ENCODE measurements around the gene UQCRQ. TPM values are rescaled to one million over a fixed set of nuclear protein-coding genes. Genes with fewer than 3 reads are reported as not detected.

Gene UQCRQ
- total and polyA plus RNA-seq, 4 donors: 62.5 to 2,326 (median 326) TPM

- H3K9ac ChIP-seq (ENCODE audit: low read depth in 1 of 2, low read length in 2 of 2): no peak overlapping the region
- WGBS: 85% methylated on average over 2 of the region's 2 CpGs
- H3K9me3 ChIP-seq (ENCODE audit: control insufficient read depth in 4 of 4, low read length in 3 of 4): no peaks in the 10 kb centered on the region
- H3K27me3 ChIP-seq (ENCODE audit: control insufficient read depth in 4 of 4, insufficient read depth in 4 of 4, low read length in 3 of 4): no peaks in the 10 kb centered on the region
- H3K27ac ChIP-seq (ENCODE audit: low read depth in 1 of 2, low read length in 2 of 2): peak overlapping the region; percentile 2 to 34
- peaks cover 0 to 8% (median 4%) of the 10 kb centered on the region in 4 donors for H3K4me1 ChIP-seq (ENCODE audit: control insufficient read depth in 4 of 4, insufficient read depth in 4 of 4, low read length in 3 of 4)
- no peak overlapping the region for H3K4me3 ChIP-seq (ENCODE audit: low read depth in 1 of 3, low read length in 3 of 3)
- no peak for TF ChIP-seq JUND (IDR thresholded peaks at IDR 0.05)
- TF ChIP-seq, protein P1, sequence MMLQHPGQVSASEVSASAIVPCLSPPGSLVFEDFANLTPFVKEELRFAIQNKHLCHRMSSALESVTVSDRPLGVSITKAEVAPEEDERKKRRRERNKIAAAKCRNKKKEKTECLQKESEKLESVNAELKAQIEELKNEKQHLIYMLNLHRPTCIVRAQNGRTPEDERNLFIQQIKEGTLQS (IDR thresholded peaks at IDR 0.05): no peak
- TF ChIP-seq, protein P2, sequence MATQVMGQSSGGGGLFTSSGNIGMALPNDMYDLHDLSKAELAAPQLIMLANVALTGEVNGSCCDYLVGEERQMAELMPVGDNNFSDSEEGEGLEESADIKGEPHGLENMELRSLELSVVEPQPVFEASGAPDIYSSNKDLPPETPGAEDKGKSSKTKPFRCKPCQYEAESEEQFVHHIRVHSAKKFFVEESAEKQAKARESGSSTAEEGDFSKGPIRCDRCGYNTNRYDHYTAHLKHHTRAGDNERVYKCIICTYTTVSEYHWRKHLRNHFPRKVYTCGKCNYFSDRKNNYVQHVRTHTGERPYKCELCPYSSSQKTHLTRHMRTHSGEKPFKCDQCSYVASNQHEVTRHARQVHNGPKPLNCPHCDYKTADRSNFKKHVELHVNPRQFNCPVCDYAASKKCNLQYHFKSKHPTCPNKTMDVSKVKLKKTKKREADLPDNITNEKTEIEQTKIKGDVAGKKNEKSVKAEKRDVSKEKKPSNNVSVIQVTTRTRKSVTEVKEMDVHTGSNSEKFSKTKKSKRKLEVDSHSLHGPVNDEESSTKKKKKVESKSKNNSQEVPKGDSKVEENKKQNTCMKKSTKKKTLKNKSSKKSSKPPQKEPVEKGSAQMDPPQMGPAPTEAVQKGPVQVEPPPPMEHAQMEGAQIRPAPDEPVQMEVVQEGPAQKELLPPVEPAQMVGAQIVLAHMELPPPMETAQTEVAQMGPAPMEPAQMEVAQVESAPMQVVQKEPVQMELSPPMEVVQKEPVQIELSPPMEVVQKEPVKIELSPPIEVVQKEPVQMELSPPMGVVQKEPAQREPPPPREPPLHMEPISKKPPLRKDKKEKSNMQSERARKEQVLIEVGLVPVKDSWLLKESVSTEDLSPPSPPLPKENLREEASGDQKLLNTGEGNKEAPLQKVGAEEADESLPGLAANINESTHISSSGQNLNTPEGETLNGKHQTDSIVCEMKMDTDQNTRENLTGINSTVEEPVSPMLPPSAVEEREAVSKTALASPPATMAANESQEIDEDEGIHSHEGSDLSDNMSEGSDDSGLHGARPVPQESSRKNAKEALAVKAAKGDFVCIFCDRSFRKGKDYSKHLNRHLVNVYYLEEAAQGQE (IDR thresholded peaks at IDR 0.05): no peak
- no peak for DNase-seq (ENCODE audit: low spot score)
- peaks cover under 1 to 19% (median 6%) of the 10 kb centered on the region in 4 donors for H3K36me3 ChIP-seq (ENCODE audit: control insufficient read depth in 4 of 4, insufficient read depth in 3 of 4, low read depth in 1 of 4, low read length in 3 of 4)
Observed at GRCh38 chr5:132907161-132907560, 40.7 kb downstream of the UQCRQ start.

GRCh38 chr5:132909702-132910101, 43.3 kb downstream of the UQCRQ start:
- H3K9me3 ChIP-seq (ENCODE audit: control insufficient read depth in 4 of 4, low read length in 3 of 4): no peaks in the 10 kb centered on the region
- WGBS: 90% methylated on average over 1 of the region's 1 CpG
- H3K4me3 ChIP-seq (ENCODE audit: low read depth in 1 of 3, low read length in 3 of 3): no peak overlapping the region
- peaks cover 0 to 8% (median 4%) of the 10 kb centered on the region in 4 donors for H3K4me1 ChIP-seq (ENCODE audit: control insufficient read depth in 4 of 4, insufficient read depth in 4 of 4, low read length in 3 of 4)
- TF ChIP-seq HNF4G (IDR thresholded peaks at IDR 0.05) (no peak), CTCF (IDR thresholded peaks at IDR 0.05; ENCODE audit: low read depth, low read length, missing input control) (no peak), NR2F2 (IDR thresholded peaks at IDR 0.05) (no peak), RAD21 (IDR thresholded peaks at IDR 0.05) (no peak), GABPA (IDR thresholded peaks at IDR 0.05 in 1 of 2, conservative IDR thresholded peaks at IDR 0.05 in 1 of 2) (no peak), RXRA (IDR thresholded peaks at IDR 0.05) (no peak), EGR1 (IDR thresholded peaks at IDR 0.05; ENCODE audit: low read depth in 2 of 2) (no peak), TAF1 (conservative IDR thresholded peaks at IDR 0.05) (no peak), JUND (IDR thresholded peaks at IDR 0.05) (no peak)
- TF ChIP-seq, protein P3, sequence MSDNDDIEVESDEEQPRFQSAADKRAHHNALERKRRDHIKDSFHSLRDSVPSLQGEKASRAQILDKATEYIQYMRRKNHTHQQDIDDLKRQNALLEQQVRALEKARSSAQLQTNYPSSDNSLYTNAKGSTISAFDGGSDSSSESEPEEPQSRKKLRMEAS (IDR thresholded peaks at IDR 0.05): no peak
- no peak overlapping the region for H3K27ac ChIP-seq (ENCODE audit: low read depth in 1 of 2, low read length in 2 of 2)
- H3K36me3 ChIP-seq (ENCODE audit: control insufficient read depth in 4 of 4, insufficient read depth in 3 of 4, low read depth in 1 of 4, low read length in 3 of 4): peaks cover 5 to 18% (median 13%) of the 10 kb centered on the region in 4 donors
- no peaks in the 10 kb centered on the region for H3K27me3 ChIP-seq (ENCODE audit: control insufficient read depth in 4 of 4, insufficient read depth in 4 of 4, low read length in 3 of 4)
- H3K9ac ChIP-seq (ENCODE audit: low read depth in 1 of 2, low read length in 2 of 2): no peak overlapping the region
- no peak for DNase-seq (ENCODE audit: low spot score)

GRCh38 chr5:132915681-132916080, 49.2 kb downstream of the UQCRQ start:
- no peak overlapping the region for H3K9ac ChIP-seq (ENCODE audit: low read depth in 1 of 2, low read length in 2 of 2)
- no peak for DNase-seq (ENCODE audit: low spot score)
- H3K27me3 ChIP-seq (ENCODE audit: control insufficient read depth in 4 of 4, insufficient read depth in 4 of 4, low read length in 3 of 4): no peaks in the 10 kb centered on the region
- no peak overlapping the region for H3K4me3 ChIP-seq (ENCODE audit: low read depth in 1 of 3, low read length in 3 of 3)
- TF ChIP-seq EGR1 (IDR thresholded peaks at IDR 0.05; ENCODE audit: low read depth in 2 of 2) (no peak), GABPA (IDR thresholded peaks at IDR 0.05 in 1 of 2, conservative IDR thresholded peaks at IDR 0.05 in 1 of 2) (no peak), SP1 (IDR thresholded peaks at IDR 0.05) (no peak)
- TF ChIP-seq, protein P3 (IDR thresholded peaks at IDR 0.05): no peak
- peaks cover 0 to 5% (median 0%) of the 10 kb centered on the region in 4 donors for H3K4me1 ChIP-seq (ENCODE audit: control insufficient read depth in 4 of 4, insufficient read depth in 4 of 4, low read length in 3 of 4)
- H3K27ac ChIP-seq (ENCODE audit: low read depth in 1 of 2, low read length in 2 of 2): no peak overlapping the region
- WGBS: 90% methylated on average over 5 of the region's 5 CpGs
- no peaks in the 10 kb centered on the region for H3K9me3 ChIP-seq (ENCODE audit: control insufficient read depth in 4 of 4, low read length in 3 of 4)
- peaks cover 5 to 20% (median 15%) of the 10 kb centered on the region in 4 donors for H3K36me3 ChIP-seq (ENCODE audit: control insufficient read depth in 4 of 4, insufficient read depth in 3 of 4, low read depth in 1 of 4, low read length in 3 of 4)
